HEK293 (cell line): ENCODE results near the gene RAMAC.
A peak's percentile ranks its signal among the peaks of the same experiment; 100 is the strongest.

Experiments
- CTCF ChIA-PET: fragments of 350-600 bp; formaldehyde crosslinking; extraction: SDS; loops from one replicate; lab custom pipeline; 2021; ENCODE audit warnings: antibody characterized with exemption; lab: Yijun Ruan, JAX
- POLR2A ChIA-PET: fragments of 300-600 bp; formaldehyde crosslinking; extraction: SDS; loops from one replicate; lab custom pipeline; 2020; ENCODE audit warnings: antibody characterized with exemption, inconsistent platforms; lab: Yijun Ruan, JAX
- H3K27ac ChIP-seq: fragments of 200-500 bp; sonication (Bioruptor generic); 2 replicates; pipeline ENCODE4 v1.5.1; 2014; ENCODE audit warnings: low read depth, low read length, control low read depth, inconsistent platforms; ENCODE audit errors: extremely low read depth
- H3K36me3 ChIP-seq, 2 experiments: fragments of 200-500 bp in 1 of 2; sonication (Bioruptor generic) in 1 of 2; 1 replicate in 1 of 2; 2 replicates in 1 of 2; pipeline ENCODE4 v1.5.1; 2014 to 2017; ENCODE audit warnings: inconsistent platforms in 2 of 2, low read length in 2 of 2; ENCODE audit not compliant: control insufficient read depth in 2 of 2, insufficient read depth in 1 of 2
- H3K4me1 ChIP-seq: fragments of 200-500 bp; sonication (Bioruptor generic); 2 replicates; pipeline ENCODE4 v1.5.1; 2014; ENCODE audit warnings: mild to moderate bottlenecking, low read length, inconsistent platforms; ENCODE audit not compliant: control insufficient read depth, insufficient read depth
- H3K4me3 ChIP-seq: 2 replicates; pipeline ENCODE4 v1.5.1; 2011; ENCODE audit warnings: low read depth, mild to moderate bottlenecking, control low read depth, low read length, moderate library complexity
- H3K9me3 ChIP-seq: fragments of 200-500 bp; sonication (Bioruptor generic); 2 replicates; pipeline ENCODE4 v1.5.1; 2014; ENCODE audit warnings: low read depth, low read length, inconsistent platforms; ENCODE audit not compliant: control insufficient read depth, insufficient read depth
- FEZF1 ChIP-seq: fragments of 450-650 bp; formaldehyde crosslinking; IDR thresholded peaks from 2 replicates; pipeline ENCODE4 v1.5.1; 2016; ENCODE audit warnings: missing biosample characterization, missing genetic modification characterization
- KLF17 ChIP-seq: fragments of 450-650 bp; formaldehyde crosslinking; IDR thresholded peaks from 2 replicates; pipeline ENCODE4 v1.5.1; 2016; ENCODE audit warnings: missing biosample characterization, missing genetic modification characterization
- PRDM10 ChIP-seq: fragments of 450-650 bp; formaldehyde crosslinking; IDR thresholded peaks from 2 replicates; pipeline ENCODE4 v1.5.1; 2016; ENCODE audit warnings: missing biosample characterization, missing genetic modification characterization
- PRDM6 ChIP-seq: fragments of 450-650 bp; formaldehyde crosslinking; IDR thresholded peaks from 2 replicates; pipeline ENCODE4 v1.5.1; 2017; ENCODE audit warnings: missing biosample characterization, missing genetic modification characterization
- TCF7L2 ChIP-seq: IDR thresholded peaks from 2 replicates; pipeline ENCODE4 v1.6.1; 2011; ENCODE audit warnings: low read depth, mild to moderate bottlenecking, inconsistent platforms, low read length, moderate library complexity, borderline replicate concordance
- ZBTB17 ChIP-seq: fragments of 450-650 bp; formaldehyde crosslinking; IDR thresholded peaks from 2 replicates; pipeline ENCODE4 v1.5.1; 2016; ENCODE audit warnings: missing biosample characterization, missing genetic modification characterization
- ZBTB21 ChIP-seq: fragments of 450-650 bp; formaldehyde crosslinking; IDR thresholded peaks from 2 replicates; pipeline ENCODE4 v1.5.1; 2017; ENCODE audit warnings: missing biosample characterization, missing genetic modification characterization
- ZBTB6 ChIP-seq: fragments of 450-650 bp; formaldehyde crosslinking; IDR thresholded peaks from 2 replicates; pipeline ENCODE4 v1.5.1; 2017; ENCODE audit warnings: missing biosample characterization, missing genetic modification characterization
- ZEB2 ChIP-seq: fragments of 450-650 bp; formaldehyde crosslinking; IDR thresholded peaks from 2 replicates; pipeline ENCODE4 v1.5.1; 2016; ENCODE audit warnings: missing biosample characterization, missing genetic modification characterization
- ZNF214 ChIP-seq: fragments of 450-650 bp; formaldehyde crosslinking; IDR thresholded peaks from 2 replicates; pipeline ENCODE4 v1.5.1; 2017; ENCODE audit warnings: missing biosample characterization, mild to moderate bottlenecking, missing genetic modification characterization, borderline replicate concordance
- ZNF239 ChIP-seq: fragments of 450-650 bp; formaldehyde crosslinking; IDR thresholded peaks from 2 replicates; pipeline ENCODE4 v1.5.1; 2016; ENCODE audit warnings: missing biosample characterization, missing genetic modification characterization
- ZNF335 ChIP-seq: fragments of 450-650 bp; formaldehyde crosslinking; conservative IDR thresholded peaks from 2 replicates; pipeline ENCODE4 v1.5.1; 2016; ENCODE audit warnings: missing biosample characterization, missing genetic modification characterization
- ZNF830 ChIP-seq: fragments of 450-650 bp; IDR thresholded peaks from 2 replicates; pipeline ENCODE4 v1.5.0; 2018; ENCODE audit warnings: missing biosample characterization, missing genetic modification characterization, low read depth, mild to moderate bottlenecking, moderate library complexity
- ZSCAN30 ChIP-seq: fragments of 450-650 bp; IDR thresholded peaks from 2 replicates; pipeline ENCODE4 v1.5.1; 2018; ENCODE audit warnings: missing biosample characterization, mild to moderate bottlenecking, missing genetic modification characterization, moderate library complexity
- ZSCAN4 ChIP-seq: fragments of 450-650 bp; formaldehyde crosslinking; IDR thresholded peaks from 2 replicates; pipeline ENCODE4 v1.5.1; 2017; ENCODE audit warnings: missing biosample characterization, missing genetic modification characterization
- ZXDB ChIP-seq: fragments of 450-650 bp; formaldehyde crosslinking; IDR thresholded peaks from 2 replicates; pipeline ENCODE4 v1.5.1; 2016; ENCODE audit warnings: missing biosample characterization, missing genetic modification characterization

Gene RAMAC

GRCh38 chr15:82950746-82951370, 35.2 kb upstream of the RAMAC start:
- TF ChIP-seq ZSCAN4 = no peak
- no peak for TF ChIP-seq ZNF239
- peak; percentile 64 for TF ChIP-seq PRDM6 (tag by site-specific recombination)
- no peak for TF ChIP-seq ZBTB6 (tag by site-specific recombination)
- TF ChIP-seq TCF7L2 = no peak
- peak; percentile 72 for TF ChIP-seq FEZF1 (tag by site-specific recombination)
- Histone ChIP-seq H3K4me3 (no peak overlapping the region), H3K36me3 (no peaks in the 10 kb centered on the region), H3K27ac (no peak overlapping the region), H3K9me3 (no peaks in the 10 kb centered on the region), H3K4me1 (peaks cover 16% of the 10 kb centered on the region)
- ChIA-PET POLR2A (no interaction called here), CTCF (interaction anchor here (1.2 kb wide), 1 partner anchor 19 kb away, joined by 3 read pairs; no protein-coding TSS in a partner anchor)

GRCh38 chr15:82951472-82952157, 34.4 kb upstream of the RAMAC start:
- Histone ChIP-seq H3K4me1 (peaks cover 16% of the 10 kb centered on the region), H3K36me3 (no peaks in the 10 kb centered on the region), H3K27ac (peak overlapping the region; percentile 80; the same call in 1 of the 2 replicates)
- CTCF ChIA-PET = interaction anchor here (1.2 kb wide), 1 partner anchor 18 kb away, joined by 3 read pairs; no protein-coding TSS in a partner anchor
- POLR2A ChIA-PET = no interaction called here
- no peak for TF ChIP-seq ZSCAN30 (tag by site-specific recombination)
- peak; percentile 61; the same call in 1 of the 2 replicates for TF ChIP-seq ZBTB17 (tag by site-specific recombination)
- 0 out of 2 replicates have a peak, but pooled peaks have one; percentile 8 for TF ChIP-seq PRDM10 (tag by site-specific recombination)
- TF ChIP-seq ZNF335 = peak; percentile 91
- TF ChIP-seq ZNF830 = no peak
- TF ChIP-seq ZEB2 = 0 out of 2 replicates have a peak, but pooled peaks have one; percentile 32
- 0 out of 2 replicates have a peak, but pooled peaks have one; percentile 16 for TF ChIP-seq KLF17 (tag by site-specific recombination)
- TF ChIP-seq ZBTB21 (tag by site-specific recombination) = 0 out of 2 replicates have a peak, but pooled peaks have one; percentile 7
- TF ChIP-seq ZNF214 (tag by site-specific recombination) = no peak
- TF ChIP-seq ZXDB (tag by site-specific recombination) = 0 out of 2 replicates have a peak, but pooled peaks have one; percentile 39
- TF ChIP-seq, all 188 proteins: peak for 7
- H3K4me3 ChIP-seq = peak overlapping the region; percentile 67
- no peaks in the 10 kb centered on the region for H3K9me3 ChIP-seq
